Measurements from ENCODE around the gene CD99L2.

- TF ChIP-seq, protein P1, sequence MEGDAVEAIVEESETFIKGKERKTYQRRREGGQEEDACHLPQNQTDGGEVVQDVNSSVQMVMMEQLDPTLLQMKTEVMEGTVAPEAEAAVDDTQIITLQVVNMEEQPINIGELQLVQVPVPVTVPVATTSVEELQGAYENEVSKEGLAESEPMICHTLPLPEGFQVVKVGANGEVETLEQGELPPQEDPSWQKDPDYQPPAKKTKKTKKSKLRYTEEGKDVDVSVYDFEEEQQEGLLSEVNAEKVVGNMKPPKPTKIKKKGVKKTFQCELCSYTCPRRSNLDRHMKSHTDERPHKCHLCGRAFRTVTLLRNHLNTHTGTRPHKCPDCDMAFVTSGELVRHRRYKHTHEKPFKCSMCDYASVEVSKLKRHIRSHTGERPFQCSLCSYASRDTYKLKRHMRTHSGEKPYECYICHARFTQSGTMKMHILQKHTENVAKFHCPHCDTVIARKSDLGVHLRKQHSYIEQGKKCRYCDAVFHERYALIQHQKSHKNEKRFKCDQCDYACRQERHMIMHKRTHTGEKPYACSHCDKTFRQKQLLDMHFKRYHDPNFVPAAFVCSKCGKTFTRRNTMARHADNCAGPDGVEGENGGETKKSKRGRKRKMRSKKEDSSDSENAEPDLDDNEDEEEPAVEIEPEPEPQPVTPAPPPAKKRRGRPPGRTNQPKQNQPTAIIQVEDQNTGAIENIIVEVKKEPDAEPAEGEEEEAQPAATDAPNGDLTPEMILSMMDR (IDR thresholded peaks at IDR 0.05; ENCODE audit: low read depth, low read length, poor library complexity, severe bottlenecking): no peak
- TF ChIP-seq EZH2phosphoT487 (IDR thresholded peaks at IDR 0.05; ENCODE audit: borderline replicate concordance, low read length): no peak
Observed at GRCh38 chrX:150863191-150863590, 35.3 kb downstream of the CD99L2 start.
